KMS-11 (cell line): Measurements from ENCODE around the gene LGALS7B.
"Not testable (repeated sequence)": the region's sequence is repeated elsewhere in the genome, so short reads cannot be mapped to it uniquely, and the experiment has no call there.

ENCODE experiments used
- H2AFZ ChIP-seq: fragments of 200-600 bp; sonication (generic); 2 replicates; pipeline ENCODE4 v1.6.1; 2016; ENCODE audit warnings: antibody characterized with exemption, mixed run types, low read depth
- H3K27ac ChIP-seq: fragments of 200-600 bp; sonication (generic); 2 replicates; pipeline ENCODE4 v1.6.1; 2016; ENCODE audit warnings: mild to moderate bottlenecking, mixed run types
- H3K27me3 ChIP-seq: fragments of 200-600 bp; sonication (generic); 2 replicates; pipeline ENCODE4 v1.6.1; 2017; ENCODE audit warnings: mild to moderate bottlenecking, low read depth, mixed run types, moderate library complexity; ENCODE audit not compliant: insufficient read depth
- H3K36me3 ChIP-seq: fragments of 200-600 bp; sonication (generic); 2 replicates; pipeline ENCODE4 v1.6.1; 2017; ENCODE audit warnings: mild to moderate bottlenecking, mixed run types; ENCODE audit not compliant: insufficient read depth
- H3K4me1 ChIP-seq: fragments of 200-600 bp; sonication (generic); 2 replicates; pipeline ENCODE4 v1.6.1; 2016; ENCODE audit warnings: mild to moderate bottlenecking, low read depth, mixed run types; ENCODE audit not compliant: poor library complexity, severe bottlenecking
- H3K4me2 ChIP-seq: fragments of 200-600 bp; sonication (generic); 2 replicates; pipeline ENCODE4 v1.7.0; 2016; ENCODE audit warnings: mild to moderate bottlenecking, mixed run types
- H3K4me3 ChIP-seq: fragments of 200-600 bp; sonication (generic); IDR thresholded peaks from 2 replicates; pipeline ENCODE4 v1.6.1; 2017; ENCODE audit warnings: low read depth, low read length, mixed read lengths; ENCODE audit not compliant: insufficient read depth
- H3K79me2 ChIP-seq: fragments of 200-600 bp; sonication (generic); 2 replicates; pipeline ENCODE4 v1.6.1; 2016; ENCODE audit warnings: low read depth, mixed run types; ENCODE audit not compliant: insufficient read depth
- H3K9ac ChIP-seq: fragments of 200-600 bp; sonication (generic); 2 replicates; pipeline ENCODE4 v1.6.1; 2016; ENCODE audit warnings: mild to moderate bottlenecking, mixed run types
- H4K20me1 ChIP-seq: fragments of 200-600 bp; sonication (generic); 2 replicates; pipeline ENCODE4 v1.6.1; 2016; ENCODE audit warnings: mild to moderate bottlenecking, mixed run types; ENCODE audit not compliant: insufficient read depth
- TF ChIP-seq, protein P1 (sequence below): fragments of 200-600 bp; sonication (generic); conservative IDR thresholded peaks from 2 replicates; pipeline ENCODE4 v1.6.1; 2017; ENCODE audit warnings: low read depth, mild to moderate bottlenecking, antibody characterized with exemption, low read length, moderate library complexity, mixed read lengths

LGALS7B gene

DNA sequence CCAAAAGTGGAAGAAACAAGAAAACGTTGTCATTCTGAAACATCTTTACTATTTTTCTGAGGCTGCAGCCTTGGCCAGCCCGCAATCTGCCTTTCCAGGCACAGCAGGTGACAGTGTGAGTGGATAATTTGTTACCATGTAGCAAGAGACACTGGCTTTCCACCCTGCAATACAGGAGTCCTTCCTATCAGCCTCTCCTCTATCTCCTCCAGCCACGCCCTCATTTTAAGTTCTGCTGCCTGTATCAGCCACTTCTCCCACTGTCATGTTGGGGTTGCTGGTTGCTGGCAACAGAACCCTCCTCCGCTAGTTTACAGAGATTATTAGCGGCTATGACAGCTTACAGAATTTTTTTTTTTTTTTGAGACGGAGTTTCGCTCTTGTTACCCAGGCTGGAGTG lies 7.9 kb upstream of the LGALS7B start:
- no peaks in the 10 kb centered on the region for H3K79me2 ChIP-seq
- no peak overlapping the region for H3K4me2 ChIP-seq
- H4K20me1 ChIP-seq, result no peaks in the 10 kb centered on the region
- no peak overlapping the region for H3K27ac ChIP-seq
- no peak overlapping the region for H3K9ac ChIP-seq
- H3K4me3 ChIP-seq, result no peak overlapping the region
- H3K27me3 ChIP-seq, result peaks cover 22% of the 10 kb centered on the region; the same call in 1 of the 2 replicates
- no peaks in the 10 kb centered on the region for H3K36me3 ChIP-seq
- H2AFZ ChIP-seq, result no peak overlapping the region
- TF ChIP-seq, protein P1, sequence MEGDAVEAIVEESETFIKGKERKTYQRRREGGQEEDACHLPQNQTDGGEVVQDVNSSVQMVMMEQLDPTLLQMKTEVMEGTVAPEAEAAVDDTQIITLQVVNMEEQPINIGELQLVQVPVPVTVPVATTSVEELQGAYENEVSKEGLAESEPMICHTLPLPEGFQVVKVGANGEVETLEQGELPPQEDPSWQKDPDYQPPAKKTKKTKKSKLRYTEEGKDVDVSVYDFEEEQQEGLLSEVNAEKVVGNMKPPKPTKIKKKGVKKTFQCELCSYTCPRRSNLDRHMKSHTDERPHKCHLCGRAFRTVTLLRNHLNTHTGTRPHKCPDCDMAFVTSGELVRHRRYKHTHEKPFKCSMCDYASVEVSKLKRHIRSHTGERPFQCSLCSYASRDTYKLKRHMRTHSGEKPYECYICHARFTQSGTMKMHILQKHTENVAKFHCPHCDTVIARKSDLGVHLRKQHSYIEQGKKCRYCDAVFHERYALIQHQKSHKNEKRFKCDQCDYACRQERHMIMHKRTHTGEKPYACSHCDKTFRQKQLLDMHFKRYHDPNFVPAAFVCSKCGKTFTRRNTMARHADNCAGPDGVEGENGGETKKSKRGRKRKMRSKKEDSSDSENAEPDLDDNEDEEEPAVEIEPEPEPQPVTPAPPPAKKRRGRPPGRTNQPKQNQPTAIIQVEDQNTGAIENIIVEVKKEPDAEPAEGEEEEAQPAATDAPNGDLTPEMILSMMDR, result no peak
- no peaks in the 10 kb centered on the region for H3K4me1 ChIP-seq

DNA sequence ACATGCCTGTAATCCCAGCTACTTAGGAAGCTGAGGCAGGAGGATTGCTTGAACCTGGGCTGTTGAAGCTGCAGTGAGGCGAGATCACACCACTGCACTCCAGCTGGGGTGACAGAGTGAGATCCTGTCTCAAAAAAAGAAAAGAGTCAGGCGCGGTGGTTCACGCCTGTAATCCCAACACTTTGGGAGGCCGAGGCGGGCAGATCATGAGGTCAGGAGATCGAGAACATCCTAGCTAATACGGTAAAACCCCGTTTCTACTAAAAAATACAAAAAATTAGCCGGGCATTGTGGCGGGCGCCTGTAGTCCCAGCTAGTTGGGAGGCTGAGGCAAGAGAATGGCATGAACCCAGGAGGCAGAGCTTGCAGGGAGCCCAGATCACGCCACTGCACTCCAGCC lies 6.8 kb upstream of the LGALS7B start:
- not testable (repeated sequence) for H3K9ac ChIP-seq, H2AFZ ChIP-seq, H4K20me1 ChIP-seq, H3K79me2 ChIP-seq, H3K27ac ChIP-seq, H3K4me1 ChIP-seq, H3K36me3 ChIP-seq, H3K4me2 ChIP-seq, H3K4me3 ChIP-seq
- H3K27me3 ChIP-seq, result peaks cover 22% of the 10 kb centered on the region; the same call in 1 of the 2 replicates

DNA sequence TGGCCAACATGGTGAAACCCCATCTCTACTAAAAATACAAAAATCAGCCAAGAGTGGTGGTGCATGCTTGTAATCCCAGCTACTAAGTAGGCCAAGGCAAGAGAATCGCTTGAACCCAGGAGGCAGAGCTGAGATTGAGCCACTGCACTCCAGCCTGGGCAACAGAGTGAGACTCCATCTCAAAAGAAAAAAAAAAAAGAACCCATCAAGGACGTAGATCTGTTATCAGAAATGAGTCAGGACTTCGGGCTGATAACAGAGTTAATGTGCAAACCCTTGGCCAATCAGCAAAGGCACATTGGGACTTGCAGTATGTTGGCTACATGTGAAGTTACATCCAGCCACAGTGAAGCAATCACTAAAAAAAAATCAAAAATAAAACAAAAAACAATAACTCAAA lies 4.8 kb upstream of the LGALS7B start:
- Histone ChIP-seq H2AFZ (no peak overlapping the region), H3K4me3 (no peak overlapping the region), H3K36me3 (no peaks in the 10 kb centered on the region), H3K9ac (no peak overlapping the region), H4K20me1 (no peaks in the 10 kb centered on the region), H3K27ac (no peak overlapping the region), H3K27me3 (peaks cover 17% of the 10 kb centered on the region; the same call in 1 of the 2 replicates), H3K4me2 (no peak overlapping the region), H3K79me2 (no peaks in the 10 kb centered on the region), H3K4me1 (no peaks in the 10 kb centered on the region)
- TF ChIP-seq, protein P1, result no peak

DNA sequence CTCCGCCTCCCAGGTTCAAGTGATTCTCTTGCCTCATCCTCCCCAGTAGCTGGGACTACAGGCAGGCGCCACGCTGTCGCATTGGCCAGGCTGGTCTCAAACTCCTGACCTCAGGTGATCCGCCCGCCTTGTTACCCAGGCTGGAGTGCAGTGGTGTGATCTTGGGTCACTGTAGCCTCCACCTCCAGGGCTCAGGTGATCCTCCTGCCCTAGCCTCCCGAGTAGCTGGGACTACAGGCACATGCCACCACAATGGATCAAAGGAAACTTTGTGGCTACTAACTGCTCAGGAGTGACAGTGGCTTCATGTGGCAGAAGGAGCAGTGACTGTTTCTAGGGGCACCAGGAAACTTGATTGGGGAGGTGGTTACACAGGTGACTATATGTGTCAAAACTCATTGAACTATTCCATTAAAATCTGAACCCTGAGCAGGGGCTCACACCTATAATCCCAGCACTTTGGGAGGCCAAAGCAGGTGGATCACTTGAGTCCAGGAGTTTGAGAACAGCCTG lies 3.8 kb upstream of the LGALS7B start:
- H3K36me3 ChIP-seq, result no peaks in the 10 kb centered on the region
- H4K20me1 ChIP-seq, result no peaks in the 10 kb centered on the region
- H3K27me3 ChIP-seq, result peaks cover 12% of the 10 kb centered on the region; the same call in 1 of the 2 replicates
- no peaks in the 10 kb centered on the region for H3K79me2 ChIP-seq
- TF ChIP-seq, protein P1, result no peak
- no peaks in the 10 kb centered on the region for H3K4me1 ChIP-seq
- no peak overlapping the region for H3K4me3 ChIP-seq
- no peak overlapping the region for H3K4me2 ChIP-seq
- no peak overlapping the region for H3K27ac ChIP-seq
- no peak overlapping the region for H3K9ac ChIP-seq
- no peak overlapping the region for H2AFZ ChIP-seq

DNA sequence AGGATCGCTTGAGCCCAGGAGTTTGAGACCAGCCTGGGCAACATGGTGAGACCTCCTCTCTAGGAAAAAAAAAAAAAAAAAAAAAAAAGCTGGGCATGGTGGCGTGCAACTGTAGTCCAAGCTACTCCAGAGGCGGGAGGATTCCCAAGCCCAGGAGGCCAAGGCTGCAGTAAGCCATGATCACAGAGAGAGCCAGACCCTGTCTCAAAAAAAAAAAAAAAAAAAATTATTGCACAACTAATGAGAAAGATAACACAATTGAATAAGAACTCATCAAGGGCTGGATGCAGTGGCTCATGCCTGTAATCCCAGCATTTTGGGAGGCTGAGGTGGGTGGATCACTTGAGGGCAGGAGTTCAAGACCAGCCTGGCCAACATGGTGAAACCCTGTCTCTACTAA lies 2.9 kb upstream of the LGALS7B start:
- not testable (repeated sequence) for H3K4me3 ChIP-seq, H3K9ac ChIP-seq, H4K20me1 ChIP-seq, H3K4me1 ChIP-seq, H3K27me3 ChIP-seq, H3K4me2 ChIP-seq, H3K36me3 ChIP-seq, H2AFZ ChIP-seq, H3K79me2 ChIP-seq, H3K27ac ChIP-seq
